SK-N-SH (cell line): ENCODE data around the gene FMNL1.
A peak's percentile ranks its signal among the peaks of the same experiment; 100 is the strongest.

Experiments
- EP300 ChIP-seq, 2 experiments: IDR thresholded peaks; 2 replicates each; pipeline versions ENCODE4 v1.4.0 to v1.6.1; 2012; ENCODE audit warnings: borderline replicate concordance in 1 of 2, low read depth in 1 of 2, low read length in 1 of 2
- EZH2phosphoT487 ChIP-seq: fragments of 200-600 bp; sonication (generic); IDR thresholded peaks from 2 replicates; pipeline ENCODE4 v1.6.1; 2017; ENCODE audit warnings: low read depth, mixed run types, mild to moderate bottlenecking, antibody characterized with exemption, moderate library complexity, borderline replicate concordance
- FOSL2 ChIP-seq: IDR thresholded peaks from 2 replicates; pipeline ENCODE4 v1.4.0; 2012; ENCODE audit warnings: low read depth, mild to moderate bottlenecking, moderate library complexity, borderline replicate concordance
- NRF1 ChIP-seq: IDR thresholded peaks from 2 replicates; pipeline ENCODE4 v1.6.1; 2012; ENCODE audit warnings: low read depth, mild to moderate bottlenecking, low read length
- RCOR1 ChIP-seq: fragments of 150-350 bp; IDR thresholded peaks from 2 replicates; pipeline ENCODE4 v1.6.1; 2017; ENCODE audit warnings: antibody characterized with exemption, low read length
- SIN3A ChIP-seq: IDR thresholded peaks from 2 replicates; pipeline ENCODE4 v1.6.1; 2012; ENCODE audit warnings: low read depth, mild to moderate bottlenecking, low read length, moderate library complexity, borderline replicate concordance
- TCF12 ChIP-seq: IDR thresholded peaks from 2 replicates; pipeline ENCODE4 v1.4.0; 2012
- TF ChIP-seq, protein P1 (sequence below): fragments of 200-600 bp; sonication (generic); IDR thresholded peaks from 2 replicates; pipeline ENCODE4 v1.6.1; 2017; ENCODE audit warnings: antibody characterized with exemption, mild to moderate bottlenecking, moderate library complexity

DNA sequence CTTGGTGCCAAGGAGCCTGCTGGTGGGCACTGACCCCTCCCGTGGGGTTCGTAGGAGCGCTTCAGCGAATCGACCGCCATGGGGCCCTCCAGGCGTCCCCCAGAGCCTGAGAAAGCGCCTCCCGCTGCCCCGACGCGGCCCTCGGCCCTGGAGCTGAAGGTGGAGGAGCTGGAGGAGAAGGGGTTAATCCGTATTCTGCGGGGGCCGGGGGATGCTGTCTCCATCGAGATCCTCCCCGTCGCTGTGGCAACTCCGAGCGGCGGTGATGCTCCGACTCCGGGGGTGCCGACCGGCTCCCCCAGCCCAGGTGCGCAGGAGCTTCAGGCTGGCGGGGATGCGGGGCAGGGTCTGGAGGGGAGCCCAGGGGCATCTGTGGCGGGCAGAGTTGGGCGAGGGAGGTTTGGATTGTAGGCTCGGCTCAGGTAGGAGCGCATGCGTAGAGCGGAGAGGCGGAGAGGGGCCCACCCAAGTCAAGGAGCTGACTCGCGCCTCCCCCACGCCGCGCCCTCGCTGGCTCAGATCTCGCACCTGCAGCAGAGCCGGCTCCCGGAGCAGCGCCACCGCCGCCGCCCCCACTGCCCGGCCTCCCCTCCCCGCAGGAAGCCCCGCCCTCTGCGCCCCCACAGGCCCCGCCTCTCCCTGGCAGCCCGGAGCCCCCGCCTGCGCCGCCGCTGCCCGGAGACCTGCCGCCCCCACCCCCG, 19.8 kb downstream of the FMNL1 start:
- TF ChIP-seq, protein P1, sequence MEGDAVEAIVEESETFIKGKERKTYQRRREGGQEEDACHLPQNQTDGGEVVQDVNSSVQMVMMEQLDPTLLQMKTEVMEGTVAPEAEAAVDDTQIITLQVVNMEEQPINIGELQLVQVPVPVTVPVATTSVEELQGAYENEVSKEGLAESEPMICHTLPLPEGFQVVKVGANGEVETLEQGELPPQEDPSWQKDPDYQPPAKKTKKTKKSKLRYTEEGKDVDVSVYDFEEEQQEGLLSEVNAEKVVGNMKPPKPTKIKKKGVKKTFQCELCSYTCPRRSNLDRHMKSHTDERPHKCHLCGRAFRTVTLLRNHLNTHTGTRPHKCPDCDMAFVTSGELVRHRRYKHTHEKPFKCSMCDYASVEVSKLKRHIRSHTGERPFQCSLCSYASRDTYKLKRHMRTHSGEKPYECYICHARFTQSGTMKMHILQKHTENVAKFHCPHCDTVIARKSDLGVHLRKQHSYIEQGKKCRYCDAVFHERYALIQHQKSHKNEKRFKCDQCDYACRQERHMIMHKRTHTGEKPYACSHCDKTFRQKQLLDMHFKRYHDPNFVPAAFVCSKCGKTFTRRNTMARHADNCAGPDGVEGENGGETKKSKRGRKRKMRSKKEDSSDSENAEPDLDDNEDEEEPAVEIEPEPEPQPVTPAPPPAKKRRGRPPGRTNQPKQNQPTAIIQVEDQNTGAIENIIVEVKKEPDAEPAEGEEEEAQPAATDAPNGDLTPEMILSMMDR, result no peak
- no peak for TF ChIP-seq TCF12
- no peak for TF ChIP-seq FOSL2
- TF ChIP-seq NRF1, result peak; percentile 71
- TF ChIP-seq RCOR1, result no peak
- no peak for TF ChIP-seq EP300 (IDR thresholded peaks at IDR 0.05; ENCODE audit: borderline replicate concordance in 1 of 2, low read depth in 1 of 2, low read length in 1 of 2)
- no peak for TF ChIP-seq SIN3A
- TF ChIP-seq EZH2phosphoT487, result no peak
